HCT116 (cell line): Measurements from ENCODE around the gene MOCS1. TPM values are rescaled to one million over a fixed set of nuclear protein-coding genes. Genes with fewer than 3 reads are reported as not detected.

Experiments used
- ATAC-seq: fragments of 200-7000 bp; cut with Tn5 transposase; 2 replicates; pipeline ENCODE4 v1.9.1; 2020; ENCODE audit warnings: mild to moderate bottlenecking, moderate library complexity
- BruUV-seq: library from RNA; stranded (reverse); fragments of 400-500 nt; replicated peaks from 2 replicates; lab custom pipeline; 2021; lab: Mats Ljungman, UMichigan
- CTCF ChIA-PET: fragments of 300-600 bp; sonication (Branson Sonifier 250); formaldehyde crosslinking; loops from one replicate; lab custom pipeline; 2021; ENCODE audit warnings: antibody characterized with exemption; lab: Charles Lee
- POLR2A ChIA-PET: fragments of 300-600, 350-600 bp; sonication (Branson Sonifier 250); formaldehyde crosslinking; loops from one replicate; lab custom pipeline; 2021; ENCODE audit warnings: antibody characterized with exemption; lab: Charles Lee
- RAD21 ChIA-PET, 2 experiments: fragments of 300-600 bp; sonication (Branson Sonifier 250); formaldehyde crosslinking; loops; one replicate each; lab custom pipeline; 2023; ENCODE audit warnings: low total read pairs in 2 of 2; ENCODE audit not compliant: uncharacterized antibody in 2 of 2, unreplicated experiment in 2 of 2, low non-redundant PET in 1 of 2; lab: Charles Lee
- DNase-seq: peaks from one replicate; pipeline ENCODE4 v3.0.0-alpha.2; 2010; ENCODE audit warnings: low read depth, low spot score
- H2AFZ ChIP-seq: fragments of 200-600 bp; shearing (Covaris generic), sonication (generic); 2 replicates; pipeline ENCODE4 v1.6.1; 2017; ENCODE audit warnings: low read depth, mixed run types, mixed read lengths, antibody characterized with exemption, low read length; ENCODE audit not compliant: poor library complexity, severe bottlenecking
- H3K27ac ChIP-seq: 2 replicates; pipeline ENCODE4 v1.5.1; 2012; ENCODE audit warnings: low read depth, low read length
- H3K27me3 ChIP-seq: fragments of 200-600 bp; sonication (generic); 2 replicates; pipeline ENCODE4 v1.6.1; 2016; ENCODE audit warnings: mixed run types, low read length, mixed read lengths; ENCODE audit not compliant: insufficient read depth
- H3K36me3 ChIP-seq, 2 experiments: fragments of 200-500 bp in 1 of 2; fragments of 200-600 bp in 1 of 2; sonication (Bioruptor generic) in 1 of 2; sonication (generic) in 1 of 2; 2 replicates each; pipeline versions ENCODE4 v1.5.1 to v1.6.1; 2014 to 2016; ENCODE audit warnings: low read length in 2 of 2, inconsistent platforms in 1 of 2, mixed read lengths in 1 of 2, mixed run types in 1 of 2; ENCODE audit not compliant: insufficient read depth in 2 of 2, control insufficient read depth in 1 of 2
- H3K4me1 ChIP-seq, 2 experiments: fragments of 200-600 bp in 1 of 2; sonication (generic) in 1 of 2; 2 replicates each; pipeline versions ENCODE4 v1.5.1 to v1.6.1; 2012 to 2017; ENCODE audit warnings: low read length in 2 of 2, inconsistent platforms in 1 of 2, mild to moderate bottlenecking in 1 of 2, mixed read lengths in 1 of 2, mixed run types in 1 of 2, moderate library complexity in 1 of 2; ENCODE audit not compliant: insufficient read depth in 2 of 2, control insufficient read depth in 1 of 2
- H3K4me2 ChIP-seq: fragments of 200-600 bp; sonication (generic); 2 replicates; pipeline ENCODE4 v1.6.1; 2017; ENCODE audit warnings: mixed run types, low read length, mixed read lengths
- H3K4me3 ChIP-seq, 2 experiments: fragments of 200-600 bp in 1 of 2; sonication (generic) in 1 of 2; replicated peaks in 1 of 2; 2 replicates each; pipeline ENCODE4 v1.5.1; 2011 to 2016; ENCODE audit warnings: low read length in 2 of 2, control low read depth in 1 of 2, low read depth in 1 of 2, mild to moderate bottlenecking in 1 of 2, mixed read lengths in 1 of 2, mixed run types in 1 of 2
- H3K79me2 ChIP-seq: fragments of 200-600 bp; sonication (generic); 2 replicates; pipeline ENCODE4 v1.6.1; 2017; ENCODE audit warnings: mild to moderate bottlenecking, mixed run types, low read length, moderate library complexity, mixed read lengths; ENCODE audit not compliant: insufficient read depth
- H3K9ac ChIP-seq: fragments of 200-600 bp; sonication (generic); 2 replicates; pipeline ENCODE4 v1.6.1; 2016; ENCODE audit warnings: low read length, mixed read lengths
- H3K9me2 ChIP-seq: fragments of 200-600 bp; sonication (generic), shearing (Covaris generic); 2 replicates; pipeline ENCODE4 v1.6.1; 2017; ENCODE audit warnings: mixed run types, mild to moderate bottlenecking, moderate library complexity; ENCODE audit not compliant: insufficient read depth
- H3K9me3 ChIP-seq, 2 experiments: fragments of 200-500 bp in 1 of 2; fragments of 200-600 bp in 1 of 2; sonication (Bioruptor generic) in 1 of 2; sonication (generic) in 1 of 2; 2 replicates each; pipeline ENCODE4 v1.6.1; 2014 to 2017; ENCODE audit warnings: low read length in 2 of 2, mixed read lengths in 2 of 2, inconsistent platforms in 1 of 2, low read depth in 1 of 2, mild to moderate bottlenecking in 1 of 2, mixed run types in 1 of 2, moderate library complexity in 1 of 2; ENCODE audit not compliant: control insufficient read depth in 1 of 2, insufficient read depth in 1 of 2
- H4K20me1 ChIP-seq: fragments of 200-600 bp; sonication (generic), shearing (Covaris generic); 2 replicates; pipeline ENCODE4 v1.6.1; 2017; ENCODE audit warnings: mixed run types, mild to moderate bottlenecking, moderate library complexity; ENCODE audit not compliant: insufficient read depth
- ELF1 ChIP-seq: IDR thresholded peaks from 2 replicates; pipeline ENCODE4 v1.6.1; 2012; ENCODE audit warnings: low read depth, borderline replicate concordance
- EZH2 ChIP-seq: fragments of 200-600 bp; sonication (generic); IDR thresholded peaks from 2 replicates; pipeline ENCODE4 v1.6.1; 2017; ENCODE audit warnings: antibody characterized with exemption, mixed run types
- RAD21 ChIP-seq: IDR thresholded peaks from 2 replicates; pipeline ENCODE4 v1.6.1; 2012; ENCODE audit warnings: low read depth, mild to moderate bottlenecking
- intact Hi-C: fragments of 100-400 bp; cut with micrococcal nuclease; formaldehyde crosslinking; loops from 2 replicates; pipeline ENCODE4 v1.10.0; 2022
- total RNA-seq: library from RNA; stranded (reverse); gene quantifications from one replicate; pipeline ENCODE4 v1.2.1, GENCODE V29; 2021; ENCODE audit not compliant: unreplicated experiment
- TF ChIP-seq, protein P1 (sequence below), 3 experiments: fragments of 200-600 bp in 1 of 3; sonication (generic) in 1 of 3; IDR thresholded peaks in 2 of 3; conservative IDR thresholded peaks in 1 of 3; 2 replicates each; pipeline ENCODE4 v1.5.1; 2012 to 2017; ENCODE audit warnings: low read depth in 2 of 3, low read length in 2 of 3, antibody characterized with exemption in 1 of 3, borderline replicate concordance in 1 of 3, control low read depth in 1 of 3, mild to moderate bottlenecking in 1 of 3, mixed read lengths in 1 of 3, mixed run types in 1 of 3, moderate library complexity in 1 of 3; ENCODE audit not compliant: insufficient read depth in 1 of 3
- TF ChIP-seq, protein P2 (sequence below): IDR thresholded peaks from 2 replicates; pipeline ENCODE4 v1.6.1; 2011; ENCODE audit warnings: mild to moderate bottlenecking, low read length, moderate library complexity; ENCODE audit not compliant: insufficient replicate concordance; ENCODE audit errors: extremely low read depth
- TF ChIP-seq, protein P3 (sequence below): IDR thresholded peaks from 2 replicates; pipeline ENCODE4 v1.6.1; 2012

MOCS1 gene
- total RNA-seq, 1 experiment from 2014 or later, result 9.3 TPM

DNA sequence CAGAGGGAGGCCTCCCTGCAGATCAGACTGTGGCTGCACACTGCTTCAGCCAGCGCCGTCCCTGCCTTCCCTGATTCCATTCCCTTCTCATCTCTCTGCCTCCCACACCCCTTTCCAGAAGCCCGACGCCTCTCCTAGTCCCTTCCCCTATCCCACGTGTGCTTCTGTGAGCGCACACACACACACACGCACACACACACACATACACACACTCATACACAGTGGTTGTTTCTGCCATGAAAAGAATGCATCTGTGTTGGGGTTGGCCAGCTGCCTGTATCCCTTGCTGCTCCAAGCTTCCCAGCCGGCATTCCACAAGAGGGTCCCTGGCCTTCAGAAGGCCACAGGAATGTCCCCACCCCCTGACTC lies 51.7 kb downstream of the MOCS1 start:
- intact Hi-C loops, result no loop called here
- H3K79me2 ChIP-seq, result no peaks in the 10 kb centered on the region
- RAD21 ChIA-PET, result no interaction called here
- no peak for ATAC-seq
- H3K27me3 ChIP-seq, result 0 out of 2 replicates have a peak, but pooled peaks cover 4% of the 10 kb centered on the region
- POLR2A ChIA-PET, result no interaction called here
- no peaks in the 10 kb centered on the region for H4K20me1 ChIP-seq
- TF ChIP-seq, protein P1, sequence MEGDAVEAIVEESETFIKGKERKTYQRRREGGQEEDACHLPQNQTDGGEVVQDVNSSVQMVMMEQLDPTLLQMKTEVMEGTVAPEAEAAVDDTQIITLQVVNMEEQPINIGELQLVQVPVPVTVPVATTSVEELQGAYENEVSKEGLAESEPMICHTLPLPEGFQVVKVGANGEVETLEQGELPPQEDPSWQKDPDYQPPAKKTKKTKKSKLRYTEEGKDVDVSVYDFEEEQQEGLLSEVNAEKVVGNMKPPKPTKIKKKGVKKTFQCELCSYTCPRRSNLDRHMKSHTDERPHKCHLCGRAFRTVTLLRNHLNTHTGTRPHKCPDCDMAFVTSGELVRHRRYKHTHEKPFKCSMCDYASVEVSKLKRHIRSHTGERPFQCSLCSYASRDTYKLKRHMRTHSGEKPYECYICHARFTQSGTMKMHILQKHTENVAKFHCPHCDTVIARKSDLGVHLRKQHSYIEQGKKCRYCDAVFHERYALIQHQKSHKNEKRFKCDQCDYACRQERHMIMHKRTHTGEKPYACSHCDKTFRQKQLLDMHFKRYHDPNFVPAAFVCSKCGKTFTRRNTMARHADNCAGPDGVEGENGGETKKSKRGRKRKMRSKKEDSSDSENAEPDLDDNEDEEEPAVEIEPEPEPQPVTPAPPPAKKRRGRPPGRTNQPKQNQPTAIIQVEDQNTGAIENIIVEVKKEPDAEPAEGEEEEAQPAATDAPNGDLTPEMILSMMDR (IDR thresholded peaks at IDR 0.05 in 2 of 3, conservative IDR thresholded peaks at IDR 0.05 in 1 of 3; ENCODE audit: borderline replicate concordance in 1 of 3, insufficient read depth in 1 of 3, low read depth in 2 of 3, low read length in 2 of 3), result no peak
- TF ChIP-seq, protein P2, sequence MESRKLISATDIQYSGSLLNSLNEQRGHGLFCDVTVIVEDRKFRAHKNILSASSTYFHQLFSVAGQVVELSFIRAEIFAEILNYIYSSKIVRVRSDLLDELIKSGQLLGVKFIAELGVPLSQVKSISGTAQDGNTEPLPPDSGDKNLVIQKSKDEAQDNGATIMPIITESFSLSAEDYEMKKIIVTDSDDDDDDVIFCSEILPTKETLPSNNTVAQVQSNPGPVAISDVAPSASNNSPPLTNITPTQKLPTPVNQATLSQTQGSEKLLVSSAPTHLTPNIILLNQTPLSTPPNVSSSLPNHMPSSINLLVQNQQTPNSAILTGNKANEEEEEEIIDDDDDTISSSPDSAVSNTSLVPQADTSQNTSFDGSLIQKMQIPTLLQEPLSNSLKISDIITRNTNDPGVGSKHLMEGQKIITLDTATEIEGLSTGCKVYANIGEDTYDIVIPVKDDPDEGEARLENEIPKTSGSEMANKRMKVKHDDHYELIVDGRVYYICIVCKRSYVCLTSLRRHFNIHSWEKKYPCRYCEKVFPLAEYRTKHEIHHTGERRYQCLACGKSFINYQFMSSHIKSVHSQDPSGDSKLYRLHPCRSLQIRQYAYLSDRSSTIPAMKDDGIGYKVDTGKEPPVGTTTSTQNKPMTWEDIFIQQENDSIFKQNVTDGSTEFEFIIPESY, result no peak
- TF ChIP-seq, protein P3, sequence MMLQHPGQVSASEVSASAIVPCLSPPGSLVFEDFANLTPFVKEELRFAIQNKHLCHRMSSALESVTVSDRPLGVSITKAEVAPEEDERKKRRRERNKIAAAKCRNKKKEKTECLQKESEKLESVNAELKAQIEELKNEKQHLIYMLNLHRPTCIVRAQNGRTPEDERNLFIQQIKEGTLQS, result no peak
- TF ChIP-seq EZH2, result no peak
- no peak for TF ChIP-seq ELF1
- TF ChIP-seq RAD21, result no peak
- TF ChIP-seq, all 23 proteins: peak for 0
- Histone ChIP-seq H3K9ac (no peak overlapping the region), H3K4me1 (no peaks in the 10 kb centered on the region), H3K27ac (no peak overlapping the region), H3K4me2 (no peak overlapping the region), H3K36me3 (no peaks in the 10 kb centered on the region), H3K9me2 (no peaks in the 10 kb centered on the region), H2AFZ (no peak overlapping the region), H3K4me3 (no peak overlapping the region), H3K9me3 (no peaks in the 10 kb centered on the region)
- no peak for DNase-seq
- BruUV-seq, result no TSS peak
- CTCF ChIA-PET, result no interaction called here
